NK-92 (cell line): ENCODE measurements around the gene PTRH2.

Experiments used
- DNase-seq: peaks from one replicate; lab custom pipeline; 2025; ENCODE audit not compliant: unreplicated experiment; lab: John Stamatoyannopoulos, UW

Gene PTRH2

DNA sequence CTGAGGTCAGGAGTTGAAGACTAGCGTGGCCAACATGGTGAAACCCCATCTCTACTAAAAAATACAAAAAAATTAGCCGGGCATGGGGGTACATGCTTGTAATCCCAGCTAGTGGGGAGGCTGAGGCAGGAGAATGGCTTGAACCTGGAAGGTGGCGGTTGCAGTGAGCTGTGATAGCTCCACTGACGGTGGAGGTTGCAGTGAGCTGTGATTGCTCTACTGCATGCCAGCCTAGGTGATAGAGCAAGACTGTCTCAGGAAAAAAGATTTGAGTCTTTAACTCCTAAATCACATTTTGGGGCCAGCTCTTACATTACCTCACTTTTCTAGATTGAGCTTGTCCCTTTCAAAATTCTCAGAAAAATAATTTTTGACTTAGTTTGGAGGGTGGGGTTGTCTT lies 15.4 kb upstream of the PTRH2 start:
- no peak for DNase-seq

DNA sequence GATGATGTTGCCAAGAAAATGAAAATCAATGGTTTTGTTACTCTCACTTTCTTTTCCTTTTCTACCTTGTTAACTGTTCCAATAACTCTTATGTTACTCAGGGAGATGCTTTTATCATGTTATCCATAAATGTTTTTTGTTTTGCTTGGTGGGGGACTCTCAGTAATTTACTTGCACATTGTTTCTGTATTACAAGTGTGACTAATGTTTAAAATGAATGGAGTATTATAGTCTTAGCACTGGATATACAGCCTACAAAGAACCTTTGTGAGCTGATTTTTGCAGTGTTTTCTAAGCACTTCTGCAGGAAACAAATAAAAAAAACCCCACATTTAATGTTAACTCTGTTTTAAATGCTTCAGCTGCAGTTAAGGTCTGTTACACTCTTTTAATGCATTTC lies 12.3 kb upstream of the PTRH2 start:
- no peak for DNase-seq

DNA sequence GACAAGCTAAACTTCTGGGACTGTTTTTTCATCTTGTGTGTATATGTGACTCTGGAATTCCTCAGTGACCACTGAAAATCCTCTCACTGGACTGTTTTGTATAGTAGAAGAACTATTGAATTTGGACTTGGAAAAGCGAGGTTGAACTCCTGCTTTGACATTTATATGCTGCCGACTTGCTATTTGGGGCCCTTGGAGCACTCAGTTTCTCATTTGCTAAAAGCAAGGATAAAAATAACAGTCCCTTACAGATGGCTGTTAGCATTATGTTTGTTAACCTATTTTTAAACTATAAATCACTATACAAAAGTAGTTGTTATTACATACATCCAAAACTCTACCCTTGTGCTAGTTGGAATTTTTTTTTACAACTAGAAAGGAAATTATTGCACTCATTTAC lies 9.2 kb upstream of the PTRH2 start:
- DNase-seq = no peak

DNA sequence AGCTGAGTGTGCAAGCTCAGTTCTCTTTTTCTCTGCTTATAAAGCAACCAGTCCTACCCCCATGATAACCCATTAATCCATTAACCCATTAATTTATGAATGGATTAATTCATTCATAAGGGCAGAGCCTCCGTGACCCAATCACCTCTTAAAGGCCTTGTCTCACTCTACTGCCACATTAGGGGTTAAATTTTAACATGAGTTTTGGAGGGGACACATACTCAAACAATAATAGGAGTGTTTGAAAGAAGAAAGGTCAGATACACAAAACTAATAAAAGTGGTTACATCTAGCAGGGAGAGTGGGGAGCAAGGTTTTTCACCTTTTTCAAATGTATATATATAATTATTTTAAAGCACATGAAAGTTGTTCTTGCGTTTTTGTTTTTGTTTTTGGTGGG lies 7.0 kb upstream of the PTRH2 start:
- DNase-seq = no peak

DNA sequence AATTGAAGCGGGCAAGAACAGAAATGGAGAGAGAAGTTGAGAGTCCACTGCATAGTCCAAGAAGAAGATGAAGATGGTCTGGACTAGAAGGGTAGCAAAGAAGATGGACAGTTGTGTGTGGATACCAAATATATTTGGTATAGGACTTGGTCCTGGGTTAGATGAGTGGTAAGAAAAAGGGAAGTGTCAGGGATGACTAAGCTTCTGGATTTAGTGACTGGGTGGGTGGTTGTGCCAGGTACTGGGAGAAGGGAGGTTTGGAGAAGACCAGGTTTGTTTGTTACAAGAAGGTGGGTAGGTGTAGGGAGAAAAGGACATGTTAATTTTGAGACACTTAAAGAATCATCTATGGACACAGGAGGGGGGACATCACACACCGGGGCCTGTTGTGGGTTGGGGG lies 5.6 kb upstream of the PTRH2 start:
- DNase-seq = no peak

DNA sequence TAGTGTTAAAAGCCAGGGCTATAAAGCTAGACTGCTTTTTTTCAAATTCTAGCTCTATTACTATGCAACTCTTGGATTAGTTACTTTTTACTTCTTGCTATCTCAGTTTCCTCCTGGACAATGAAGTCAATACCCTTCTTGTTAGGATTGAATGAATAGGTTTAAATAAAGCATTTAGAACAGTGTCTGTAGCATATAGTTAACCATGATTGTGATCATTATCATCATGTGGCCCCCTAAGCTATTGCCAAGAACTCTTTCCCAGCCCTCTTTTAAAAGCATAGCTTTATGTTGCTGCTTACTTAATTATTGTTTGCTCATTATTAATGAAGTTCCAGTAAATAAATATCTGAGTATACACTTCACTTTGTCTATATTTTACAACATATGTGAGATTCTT lies 4.7 kb upstream of the PTRH2 start:
- no peak for DNase-seq

DNA sequence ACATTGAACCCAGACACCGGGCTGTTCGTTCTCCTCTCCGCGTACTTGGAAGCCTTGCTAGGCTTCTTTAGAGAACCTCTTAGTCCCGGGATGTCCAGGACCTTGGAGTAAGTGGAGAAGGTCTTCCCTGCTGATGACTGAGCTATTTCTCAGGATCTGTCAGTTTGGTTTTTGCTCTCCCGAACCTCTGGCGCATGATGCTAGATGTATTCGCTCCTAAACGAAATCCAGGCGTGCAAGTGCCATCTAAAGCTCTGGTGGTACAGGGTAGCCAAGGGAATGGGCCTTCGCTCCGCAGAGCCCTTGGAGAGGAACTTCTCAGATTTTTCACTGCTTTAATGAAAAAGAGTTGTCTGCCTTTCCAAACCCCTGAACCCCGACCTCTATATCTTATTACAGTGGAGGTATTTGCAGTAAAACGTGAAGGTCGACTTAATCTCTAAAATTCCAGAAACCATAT lies 771 bp upstream of the PTRH2 start:
- no peak for DNase-seq

DNA sequence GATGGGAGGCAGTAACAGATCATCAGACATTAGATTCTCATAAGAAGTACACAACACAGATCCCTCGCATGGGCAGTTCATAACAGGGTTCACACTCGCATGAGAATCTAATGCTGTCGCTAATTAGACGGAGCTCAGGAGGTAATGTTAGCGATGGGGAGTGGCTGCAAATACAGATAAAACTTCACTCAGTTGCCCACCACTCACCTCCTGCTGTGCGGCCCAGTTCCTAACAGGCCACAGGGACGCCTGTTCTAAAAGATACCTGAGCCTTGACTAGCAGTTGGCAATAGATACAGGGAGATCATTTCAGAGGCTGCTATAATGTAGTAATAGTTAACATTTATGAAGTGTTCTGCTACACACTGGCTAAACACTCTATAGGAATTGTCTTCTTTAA lies 4.9 kb downstream of the PTRH2 start:
- no peak for DNase-seq

DNA sequence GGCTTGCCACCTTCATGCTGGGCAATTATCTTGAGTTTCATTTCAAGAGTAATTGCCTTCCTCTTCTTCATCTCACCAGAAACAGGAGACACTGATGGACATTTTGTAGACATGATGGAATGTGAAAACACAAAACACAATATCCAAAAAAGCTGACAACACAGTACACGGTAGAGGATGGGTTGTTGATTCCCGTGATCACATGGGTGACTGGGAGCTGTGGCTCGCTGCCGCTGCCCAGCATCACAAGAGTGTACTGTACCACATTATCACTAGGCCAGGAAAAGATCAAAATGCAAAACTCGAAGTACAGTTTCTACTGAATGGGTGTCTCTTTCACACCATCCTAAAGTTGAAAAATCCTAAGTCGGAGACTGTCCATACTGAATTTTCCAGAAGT lies 7.4 kb downstream of the PTRH2 start:
- DNase-seq = no peak

DNA sequence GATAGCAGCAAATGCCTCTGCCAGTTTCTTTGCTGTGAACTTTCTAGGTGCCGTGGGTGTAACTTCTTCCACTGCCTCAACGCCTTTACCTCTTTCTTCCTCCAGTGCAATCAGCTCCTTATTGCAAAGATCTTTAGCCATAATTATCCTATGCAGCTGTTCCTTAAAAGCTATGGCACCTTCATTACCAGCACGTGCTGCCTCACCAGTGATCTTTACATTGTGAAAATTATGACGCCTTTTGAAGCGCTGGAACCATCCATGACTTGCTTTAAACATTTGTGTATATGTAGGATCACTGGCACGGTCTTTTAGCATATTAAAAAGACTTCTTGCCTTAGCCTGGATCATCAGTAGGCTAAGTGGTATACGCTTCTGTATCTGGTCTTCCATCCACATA lies 8.0 kb downstream of the PTRH2 start:
- no peak for DNase-seq

DNA sequence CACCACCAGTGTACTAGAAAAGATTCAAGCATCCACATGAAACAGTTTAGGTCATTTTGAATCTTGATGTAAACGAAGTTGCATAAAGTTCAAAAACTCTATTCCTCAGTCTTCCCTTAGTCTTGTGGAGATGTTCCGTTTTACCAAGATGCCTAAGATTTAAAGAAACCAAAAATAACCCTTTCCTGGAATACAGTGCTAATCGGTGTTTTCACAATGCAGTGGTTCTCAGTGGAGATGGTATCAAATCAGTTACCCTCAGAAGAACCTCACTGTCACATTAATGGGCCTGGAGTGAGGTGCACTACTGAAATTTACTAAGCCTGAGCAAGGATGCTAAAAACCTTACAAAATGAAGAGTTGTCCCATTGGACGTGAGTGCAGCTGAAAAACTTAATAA lies 9.1 kb downstream of the PTRH2 start:
- DNase-seq = no peak

DNA sequence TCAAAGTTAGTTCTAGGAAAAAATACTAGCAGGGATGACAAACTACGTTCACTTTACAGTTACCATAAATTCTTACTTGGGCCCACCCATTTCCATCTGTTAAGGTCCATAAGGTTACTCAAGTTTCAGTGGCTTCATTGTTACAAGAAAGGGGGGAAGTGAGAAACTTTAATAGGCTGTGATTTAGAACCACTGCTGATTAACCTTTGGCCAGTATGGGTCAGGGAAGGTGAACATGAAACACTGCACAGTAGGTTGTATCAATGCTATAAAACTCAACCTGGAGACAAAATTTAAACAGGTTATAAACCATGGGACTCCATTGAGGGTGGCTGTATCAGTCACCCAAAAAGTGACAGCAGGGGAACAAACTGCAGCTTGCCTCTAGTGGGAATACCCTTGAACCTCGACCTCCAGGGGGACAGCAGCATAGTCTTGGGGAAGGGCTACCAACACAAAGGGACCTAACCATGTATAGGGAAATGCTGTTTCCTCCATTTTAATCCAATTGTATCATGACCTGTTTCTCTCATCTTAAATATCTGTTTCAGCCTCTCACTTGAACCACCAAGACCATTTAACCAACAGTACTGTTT lies 10.4 kb downstream of the PTRH2 start:
- DNase-seq = no peak

DNA sequence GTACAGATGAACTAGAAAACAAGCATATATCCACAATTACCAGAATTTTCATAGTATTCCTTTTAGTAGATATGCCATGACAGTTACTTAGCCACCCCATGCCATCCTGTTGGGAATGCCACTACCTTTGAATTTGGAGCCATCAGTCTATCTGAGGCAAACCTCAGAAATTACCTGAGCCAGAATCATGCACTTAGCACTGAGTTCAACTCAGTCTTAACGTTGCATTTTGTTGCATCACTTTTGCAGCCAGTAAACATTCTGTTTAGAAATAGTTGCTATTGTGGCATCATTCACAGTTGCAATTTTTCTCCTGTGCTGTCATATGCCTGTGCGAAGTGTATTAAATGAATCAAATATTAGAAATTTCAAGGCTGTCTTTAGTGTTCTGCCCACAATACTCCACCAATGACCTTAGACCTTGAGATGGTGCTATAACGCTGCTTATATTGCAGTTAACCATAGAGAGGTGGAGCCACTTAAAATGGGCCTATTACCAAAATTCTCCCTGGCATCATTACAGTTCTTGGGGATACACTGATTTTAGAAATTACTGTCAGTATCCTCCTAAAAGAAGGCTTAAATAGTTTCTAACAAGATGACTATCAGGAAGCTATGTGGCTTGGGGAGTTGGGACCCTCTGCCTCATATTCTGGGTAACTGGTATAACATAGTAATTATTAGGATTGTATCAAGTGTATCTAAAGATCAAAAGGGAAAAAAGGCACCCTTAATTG lies 11.1 kb downstream of the PTRH2 start:
- DNase-seq = no peak

DNA sequence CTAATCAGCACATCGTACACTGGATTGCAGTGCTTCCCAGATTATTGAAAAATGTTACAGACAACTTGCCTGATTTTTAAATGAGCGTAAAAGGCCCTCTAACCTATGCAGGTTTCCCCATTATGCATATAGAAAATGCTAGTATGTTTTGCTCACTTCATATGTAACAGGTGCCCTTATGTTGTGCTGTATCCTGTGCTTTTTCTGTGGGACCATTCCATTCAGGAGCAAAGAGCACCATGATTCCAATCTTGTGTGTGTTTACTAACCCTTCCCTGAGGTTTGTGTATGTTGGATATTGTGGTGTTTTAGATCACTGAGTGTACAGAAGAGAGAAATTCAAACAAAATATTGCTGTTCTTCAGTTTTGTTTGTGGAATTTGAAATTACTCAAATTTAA lies 12.9 kb downstream of the PTRH2 start:
- DNase-seq = no peak

DNA sequence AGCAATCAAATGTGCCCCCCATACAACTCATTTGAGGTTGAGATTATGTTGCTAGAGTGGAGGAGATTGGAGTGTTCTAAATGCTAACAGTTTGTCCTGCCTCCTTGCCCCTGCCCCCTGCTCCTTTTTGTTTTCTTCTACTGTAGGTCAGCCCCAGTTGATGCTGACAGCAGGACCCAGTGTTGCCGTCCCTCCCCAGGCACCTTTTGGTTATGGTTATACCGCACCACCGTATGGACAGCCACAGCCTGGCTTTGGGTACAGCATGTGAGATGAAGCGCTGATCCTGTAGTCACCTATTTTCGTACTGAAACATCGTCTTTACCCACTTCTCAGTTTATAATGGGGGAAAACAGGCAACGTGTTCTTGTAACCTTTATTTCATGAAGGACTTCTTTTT lies 13.6 kb downstream of the PTRH2 start:
- no peak for DNase-seq

DNA sequence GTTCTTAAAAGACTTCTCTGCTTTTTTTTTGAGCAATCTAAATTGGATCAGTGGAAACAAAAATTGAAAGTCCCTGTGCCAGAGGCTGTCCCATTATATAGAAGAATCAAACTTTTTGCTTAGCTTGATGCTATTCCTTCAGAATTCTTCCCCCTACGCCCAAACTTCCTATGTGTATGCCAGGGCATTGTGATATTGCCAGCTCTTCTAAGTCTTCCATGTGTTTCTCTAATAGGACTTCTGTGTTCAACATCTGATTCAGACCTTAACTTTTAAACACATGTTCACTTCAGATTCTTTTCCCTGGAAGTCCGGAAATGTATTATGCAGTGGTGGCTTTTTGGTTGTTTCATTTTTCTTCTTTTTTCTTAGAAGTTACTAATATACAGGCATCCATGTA lies 18.7 kb downstream of the PTRH2 start:
- DNase-seq = no peak

DNA sequence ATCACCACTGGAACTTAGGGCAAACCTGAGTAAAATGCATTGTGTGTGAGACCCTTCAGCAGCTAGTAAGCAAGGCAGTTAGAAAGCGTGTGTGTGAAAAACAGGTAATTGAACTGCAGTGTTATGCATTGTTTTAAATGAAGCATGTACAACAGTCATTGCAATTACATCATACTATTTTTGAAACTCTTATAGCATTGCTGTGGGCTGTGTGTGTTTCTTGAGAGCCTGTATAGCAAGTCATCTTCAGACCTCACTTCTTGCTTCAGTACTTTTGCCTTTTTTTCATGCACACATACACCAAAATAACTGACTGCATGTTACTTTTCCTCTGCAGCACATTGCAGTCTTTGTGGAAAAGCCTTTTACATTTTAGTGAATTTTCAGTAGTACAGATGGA lies 19.2 kb downstream of the PTRH2 start:
- no peak for DNase-seq

DNA sequence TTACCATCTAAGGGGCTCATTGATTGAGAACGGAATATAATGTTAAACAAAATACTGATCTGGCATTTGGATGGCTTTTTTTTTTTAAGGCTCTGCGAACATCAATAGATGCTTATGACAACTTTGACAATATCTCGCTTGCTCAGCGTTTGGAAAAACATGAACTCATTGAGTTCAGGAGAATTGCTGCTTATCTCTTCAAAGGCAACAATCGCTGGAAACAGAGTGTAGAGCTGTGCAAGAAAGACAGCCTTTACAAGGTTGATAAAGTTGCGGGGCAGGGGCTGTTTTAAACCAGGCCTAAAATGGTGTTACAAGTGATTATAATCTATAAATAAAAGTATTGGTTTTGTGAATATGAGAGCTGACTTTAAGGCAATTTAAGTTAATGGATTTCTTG lies 22.3 kb downstream of the PTRH2 start:
- no peak for DNase-seq

DNA sequence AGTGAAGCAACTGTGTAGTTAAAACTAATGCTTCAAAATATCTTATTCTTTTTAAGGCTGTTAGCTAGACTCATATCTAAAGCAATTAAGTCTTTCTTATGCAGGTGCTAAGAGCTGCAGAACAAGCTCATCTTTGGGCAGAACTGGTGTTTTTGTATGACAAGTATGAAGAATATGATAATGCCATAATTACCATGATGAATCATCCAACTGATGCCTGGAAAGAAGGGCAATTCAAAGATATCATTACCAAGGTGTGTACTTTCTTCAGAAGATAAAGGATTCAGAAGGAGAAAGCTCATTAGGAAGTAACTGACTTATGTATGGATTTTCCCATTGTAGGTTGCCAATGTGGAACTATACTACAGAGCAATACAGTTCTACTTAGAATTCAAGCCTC lies 23.9 kb downstream of the PTRH2 start:
- no peak for DNase-seq

DNA sequence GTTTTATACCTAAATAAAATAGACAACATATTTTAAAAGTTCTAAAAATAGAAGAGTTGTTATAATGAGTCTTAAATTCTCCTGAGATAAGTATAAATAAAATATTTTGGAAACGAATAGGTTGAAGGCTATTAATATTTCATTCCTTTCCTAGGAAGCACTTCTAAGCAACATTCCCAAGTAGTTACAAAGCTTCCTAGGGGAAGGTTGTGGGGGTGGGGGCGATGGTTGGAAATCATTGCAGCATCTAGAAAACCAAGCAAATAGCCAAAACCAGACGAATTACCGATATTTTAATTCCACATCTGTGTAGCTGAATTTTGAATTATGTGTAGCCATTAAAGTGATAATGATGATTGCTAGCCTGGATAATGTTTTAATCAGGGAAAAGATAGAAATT lies 26.9 kb downstream of the PTRH2 start:
- DNase-seq = no peak

DNA sequence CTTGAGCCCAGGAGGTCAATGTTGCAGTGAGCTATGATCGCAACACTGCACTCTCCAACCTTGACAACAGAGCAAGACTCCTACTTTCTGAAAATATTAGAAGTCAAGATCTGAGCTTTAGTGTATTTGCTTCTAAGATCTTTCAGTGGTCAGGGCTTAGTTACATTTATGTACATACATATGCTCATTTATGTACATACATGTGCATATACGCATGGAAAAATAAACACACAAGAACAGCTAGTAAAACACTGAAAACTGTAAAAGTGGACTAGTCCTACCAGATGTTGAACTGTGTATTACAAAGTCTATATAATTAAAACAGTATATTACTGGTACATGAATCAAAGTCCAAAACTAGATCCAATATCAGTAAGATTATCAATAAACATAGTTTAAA lies 28.3 kb downstream of the PTRH2 start:
- DNase-seq = no peak

DNA sequence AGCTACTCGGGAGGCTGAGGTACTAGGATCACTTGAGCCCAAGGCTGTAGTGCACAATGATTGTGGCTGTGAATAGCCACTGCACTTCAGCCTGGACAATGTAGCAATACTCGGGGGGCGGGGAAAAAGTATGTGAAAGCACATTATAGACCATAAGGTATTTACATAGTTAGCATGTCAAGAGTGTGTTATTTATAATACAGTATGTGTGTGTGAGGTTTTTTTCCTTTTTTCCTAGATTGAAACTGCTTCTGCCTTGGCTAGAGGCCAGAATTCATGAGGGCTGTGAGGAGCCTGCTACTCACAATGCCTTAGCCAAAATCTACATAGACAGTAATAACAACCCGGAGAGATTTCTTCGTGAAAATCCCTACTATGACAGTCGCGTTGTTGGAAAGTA lies 30.5 kb downstream of the PTRH2 start:
- DNase-seq = no peak

DNA sequence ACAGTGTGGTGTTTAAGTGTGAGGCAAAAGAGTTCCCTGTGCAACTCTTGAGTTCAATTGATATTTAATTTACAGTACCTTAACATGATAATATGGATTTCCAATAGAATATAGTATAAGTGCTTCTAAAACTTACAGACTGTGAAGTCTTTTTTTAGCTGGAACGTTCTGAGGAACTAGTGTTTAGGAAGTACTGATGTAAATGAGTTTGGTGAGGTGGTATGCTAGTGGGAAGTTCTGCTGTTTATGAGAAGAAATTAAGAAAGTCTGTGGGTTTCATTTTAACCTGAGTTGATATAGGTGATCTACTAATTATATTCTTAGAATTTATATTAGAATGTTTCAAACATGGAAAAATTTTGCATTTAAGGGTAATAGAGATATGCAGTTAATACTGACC lies 32.0 kb downstream of the PTRH2 start:
- DNase-seq = no peak
